Measurements from ENCODE around the gene MSH4.

DNA sequence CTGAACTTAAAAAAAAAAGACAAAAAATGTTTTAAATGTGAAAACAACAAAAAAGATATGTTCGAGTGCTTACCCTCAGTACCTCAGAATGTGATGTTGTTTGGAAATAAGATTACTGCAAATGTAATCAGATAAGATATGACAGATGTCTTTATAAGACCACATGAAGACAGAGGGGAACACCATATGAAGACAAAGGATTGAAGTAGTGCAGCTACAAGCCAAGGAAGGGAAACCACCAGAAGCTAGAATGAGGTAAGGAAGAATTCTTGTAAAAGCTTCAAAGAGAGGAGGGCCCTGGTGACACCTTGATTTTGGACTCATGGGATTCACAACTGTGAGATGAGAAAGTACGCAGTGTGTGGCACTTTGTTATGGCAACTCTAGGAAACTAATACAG is 120.2 kb downstream of the MSH4 start:
- TF ChIP-seq, protein P1, sequence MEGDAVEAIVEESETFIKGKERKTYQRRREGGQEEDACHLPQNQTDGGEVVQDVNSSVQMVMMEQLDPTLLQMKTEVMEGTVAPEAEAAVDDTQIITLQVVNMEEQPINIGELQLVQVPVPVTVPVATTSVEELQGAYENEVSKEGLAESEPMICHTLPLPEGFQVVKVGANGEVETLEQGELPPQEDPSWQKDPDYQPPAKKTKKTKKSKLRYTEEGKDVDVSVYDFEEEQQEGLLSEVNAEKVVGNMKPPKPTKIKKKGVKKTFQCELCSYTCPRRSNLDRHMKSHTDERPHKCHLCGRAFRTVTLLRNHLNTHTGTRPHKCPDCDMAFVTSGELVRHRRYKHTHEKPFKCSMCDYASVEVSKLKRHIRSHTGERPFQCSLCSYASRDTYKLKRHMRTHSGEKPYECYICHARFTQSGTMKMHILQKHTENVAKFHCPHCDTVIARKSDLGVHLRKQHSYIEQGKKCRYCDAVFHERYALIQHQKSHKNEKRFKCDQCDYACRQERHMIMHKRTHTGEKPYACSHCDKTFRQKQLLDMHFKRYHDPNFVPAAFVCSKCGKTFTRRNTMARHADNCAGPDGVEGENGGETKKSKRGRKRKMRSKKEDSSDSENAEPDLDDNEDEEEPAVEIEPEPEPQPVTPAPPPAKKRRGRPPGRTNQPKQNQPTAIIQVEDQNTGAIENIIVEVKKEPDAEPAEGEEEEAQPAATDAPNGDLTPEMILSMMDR (IDR thresholded peaks at IDR 0.05; ENCODE audit: insufficient read depth, low read depth, low read length): no peak
- no peak for TF ChIP-seq EZH2 (IDR thresholded peaks at IDR 0.05; ENCODE audit: insufficient read depth, low read length)
